Astrocyte of the spinal cord (primary cell): Measurements from ENCODE around the gene VSTM2L.

Source experiments
- DNase-seq: peaks from one replicate; pipeline ENCODE4 v3.0.0; 2011; ENCODE audit warnings: low read depth, low spot score
- H3K4me3 ChIP-seq: 2 replicates; pipeline ENCODE4 v1.5.1; 2011; ENCODE audit warnings: low read depth, mild to moderate bottlenecking, low read length, moderate library complexity
- CTCF ChIP-seq: IDR thresholded peaks from 2 replicates; pipeline ENCODE4 v1.5.1; 2012; ENCODE audit warnings: low read depth, mild to moderate bottlenecking, low read length, inconsistent platforms
- in situ Hi-C: cut with HindIII; loops from 2 replicates; pipeline ENCODE4 v1.10.0; 2017; ENCODE audit warnings: low sequenced_read_pairs

VSTM2L gene

DNA sequence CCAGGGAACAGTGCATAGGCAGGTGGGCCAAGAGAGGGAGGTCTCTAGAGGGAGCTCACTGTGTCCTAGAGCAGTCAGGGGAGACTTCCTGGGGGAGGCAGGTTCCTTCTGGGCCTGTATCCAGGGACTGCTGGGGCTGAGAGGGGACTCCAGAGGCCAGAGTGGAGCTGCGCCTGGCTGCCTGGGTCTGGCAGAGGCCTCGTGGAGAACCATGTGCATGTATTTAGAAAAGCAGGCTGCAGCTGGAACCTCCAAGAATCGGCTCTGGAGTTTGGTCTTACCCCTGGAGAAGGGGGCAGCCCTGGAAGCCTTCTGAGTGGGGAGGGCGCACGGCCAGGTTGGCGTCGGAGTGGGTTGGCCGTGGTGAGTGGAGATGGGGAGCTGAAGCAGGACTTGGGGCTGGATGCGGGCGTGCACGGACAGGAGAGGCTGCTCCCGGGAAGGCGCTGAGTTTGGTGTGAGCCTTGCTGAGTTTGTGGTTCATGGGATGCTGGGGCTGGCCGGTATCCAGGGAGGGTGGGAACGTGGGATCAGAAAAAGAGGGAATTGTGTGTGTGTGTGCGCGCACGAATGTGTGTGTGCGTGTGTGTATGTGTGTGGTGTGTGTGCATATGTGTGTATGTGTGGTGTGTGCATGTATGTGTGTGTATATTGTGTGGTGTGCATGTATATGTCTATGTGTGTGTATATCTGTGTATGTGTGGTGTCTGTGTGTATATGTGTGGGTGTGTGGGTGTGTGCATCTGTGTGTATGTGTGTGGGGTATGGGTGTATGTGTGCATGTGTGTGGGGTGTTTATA lies 10.8 kb downstream of the VSTM2L start:
- DNase-seq = no peak
- in situ Hi-C loops = no loop called here
- no peak for TF ChIP-seq CTCF
- H3K4me3 ChIP-seq = no peak overlapping the region

- no peak for DNase-seq
- TF ChIP-seq CTCF = no peak
- no peak overlapping the region for H3K4me3 ChIP-seq
- in situ Hi-C loops = no loop called here
Observed at GRCh38 chr20:37914367-37914671, 11.4 kb downstream of the VSTM2L start.

GRCh38 chr20:37914672-37915433 lies 11.9 kb downstream of the VSTM2L start:
- in situ Hi-C loops = no loop called here
- no peak for TF ChIP-seq CTCF
- peak overlapping the region; percentile 6 for H3K4me3 ChIP-seq
- no peak for DNase-seq

DNA sequence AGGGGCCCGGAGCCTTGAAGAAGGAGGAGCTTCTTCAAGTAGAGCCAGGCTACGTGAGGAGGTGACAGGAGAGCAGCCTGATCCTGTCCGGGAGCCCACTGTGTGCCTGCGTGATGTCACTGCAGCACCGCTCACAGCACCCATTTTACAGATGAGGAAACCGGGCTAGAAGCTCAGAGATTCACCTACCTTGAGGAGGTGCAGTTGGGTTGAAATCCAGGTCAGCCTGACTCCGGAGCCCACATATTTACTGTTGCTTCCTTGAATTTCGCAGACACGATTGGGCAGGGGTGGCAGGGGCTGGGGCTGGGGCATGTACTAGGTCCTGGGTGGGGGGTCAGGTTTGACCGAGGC lies 12.5 kb downstream of the VSTM2L start:
- no peak overlapping the region for H3K4me3 ChIP-seq
- no peak for DNase-seq
- no peak for TF ChIP-seq CTCF
- in situ Hi-C loops = no loop called here

DNA sequence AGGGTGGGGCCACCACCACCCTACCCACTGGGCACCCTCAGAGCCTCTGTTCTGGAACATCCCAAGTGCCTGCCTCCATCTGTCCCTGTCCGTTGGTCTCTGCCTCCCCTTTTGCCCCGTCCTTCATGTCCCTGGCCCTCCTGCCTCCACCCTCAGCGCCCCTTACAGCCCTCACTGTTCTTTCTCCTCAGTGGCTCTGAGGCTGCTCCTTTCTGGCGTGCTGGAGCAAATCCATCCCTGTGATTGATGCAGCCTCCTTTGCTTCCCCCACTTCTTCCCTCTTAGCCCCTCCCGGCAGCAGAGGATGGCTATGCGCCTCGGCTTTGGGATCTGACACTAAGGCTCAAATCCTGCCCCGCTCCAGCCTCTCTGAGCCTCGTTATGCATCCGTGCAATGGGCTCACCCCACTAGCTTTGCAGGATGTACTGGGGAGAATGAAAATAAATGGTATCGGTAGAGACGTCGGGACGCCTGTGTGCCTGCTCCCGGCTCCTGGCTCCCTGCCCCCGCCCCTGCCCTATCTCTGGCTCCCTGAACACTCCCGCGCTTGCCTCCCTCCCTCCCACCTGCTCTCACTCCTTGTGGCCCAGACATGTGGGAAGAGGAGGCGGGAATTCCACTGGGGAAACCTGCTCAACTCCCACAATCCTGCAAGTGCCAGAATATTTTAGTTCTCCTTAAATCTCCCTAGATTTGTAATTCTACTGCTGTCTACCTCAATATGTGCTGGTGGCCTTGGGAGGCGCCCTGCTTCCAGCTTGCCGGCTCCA lies 13.1 kb downstream of the VSTM2L start:
- no peak overlapping the region for H3K4me3 ChIP-seq
- peak; percentile 38 for TF ChIP-seq CTCF
- DNase-seq = no peak
- in situ Hi-C loops = no loop called here

DNA sequence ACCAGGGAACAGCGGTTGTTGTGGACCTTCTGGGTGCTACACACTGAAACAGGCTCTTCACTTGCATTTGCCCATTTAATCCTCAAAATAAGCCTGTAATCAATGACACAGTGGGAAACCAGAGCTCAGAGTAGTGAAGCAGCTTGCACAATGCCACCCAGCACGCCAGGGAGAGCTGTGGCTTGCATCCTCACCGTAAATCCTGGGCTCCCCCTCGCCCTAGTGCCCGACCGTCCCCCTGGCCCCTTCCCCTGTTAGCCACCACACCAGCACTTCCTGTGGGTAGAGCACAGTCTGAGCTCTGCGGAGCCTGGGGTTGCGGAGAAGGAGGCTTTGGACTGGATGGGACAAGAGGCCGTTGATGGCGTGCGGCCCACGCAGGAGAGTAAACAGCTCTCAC lies 14.5 kb downstream of the VSTM2L start:
- no peak for DNase-seq
- H3K4me3 ChIP-seq = no peak overlapping the region
- TF ChIP-seq CTCF = no peak
- in situ Hi-C loops = no loop called here
